Nephron progenitor cell (in vitro differentiated cells): ENCODE data around the gene TP53TG5.
A peak's percentile ranks its signal among the peaks of the same experiment; 100 is the strongest.

ENCODE experiments used
- DNase-seq: peaks from one replicate; pipeline ENCODE4 v3.0.0; 2021
- H3K27ac Mint-ChIP-seq: 2 replicates; pipeline ENCODE4 v1.8.0; 2021; ENCODE audit warnings: mild to moderate bottlenecking, moderate library complexity, mixed read lengths
- H3K27me3 Mint-ChIP-seq: 2 replicates; pipeline ENCODE4 v1.8.0; 2021; ENCODE audit warnings: mild to moderate bottlenecking, low read depth, mixed read lengths; ENCODE audit not compliant: poor library complexity
- H3K36me3 Mint-ChIP-seq: 2 replicates; pipeline ENCODE4 v1.8.0; 2021; ENCODE audit warnings: low read depth, mixed read lengths
- H3K4me1 Mint-ChIP-seq: 2 replicates; pipeline ENCODE4 v1.8.0; 2021; ENCODE audit warnings: mixed read lengths
- H3K4me3 Mint-ChIP-seq: 2 replicates; pipeline ENCODE4 v1.8.0; 2021; ENCODE audit warnings: mild to moderate bottlenecking, moderate library complexity, mixed read lengths
- H3K9me3 Mint-ChIP-seq: 2 replicates; pipeline ENCODE4 v1.8.0; 2021; ENCODE audit warnings: mild to moderate bottlenecking, moderate library complexity, mixed read lengths
- TF ChIP-seq, protein P1 (sequence below): fragments of 200-600 bp; sonication (generic); IDR thresholded peaks from 2 replicates; pipeline ENCODE4 v1.5.0; 2021; ENCODE audit warnings: antibody characterized with exemption

TP53TG5 gene

DNA sequence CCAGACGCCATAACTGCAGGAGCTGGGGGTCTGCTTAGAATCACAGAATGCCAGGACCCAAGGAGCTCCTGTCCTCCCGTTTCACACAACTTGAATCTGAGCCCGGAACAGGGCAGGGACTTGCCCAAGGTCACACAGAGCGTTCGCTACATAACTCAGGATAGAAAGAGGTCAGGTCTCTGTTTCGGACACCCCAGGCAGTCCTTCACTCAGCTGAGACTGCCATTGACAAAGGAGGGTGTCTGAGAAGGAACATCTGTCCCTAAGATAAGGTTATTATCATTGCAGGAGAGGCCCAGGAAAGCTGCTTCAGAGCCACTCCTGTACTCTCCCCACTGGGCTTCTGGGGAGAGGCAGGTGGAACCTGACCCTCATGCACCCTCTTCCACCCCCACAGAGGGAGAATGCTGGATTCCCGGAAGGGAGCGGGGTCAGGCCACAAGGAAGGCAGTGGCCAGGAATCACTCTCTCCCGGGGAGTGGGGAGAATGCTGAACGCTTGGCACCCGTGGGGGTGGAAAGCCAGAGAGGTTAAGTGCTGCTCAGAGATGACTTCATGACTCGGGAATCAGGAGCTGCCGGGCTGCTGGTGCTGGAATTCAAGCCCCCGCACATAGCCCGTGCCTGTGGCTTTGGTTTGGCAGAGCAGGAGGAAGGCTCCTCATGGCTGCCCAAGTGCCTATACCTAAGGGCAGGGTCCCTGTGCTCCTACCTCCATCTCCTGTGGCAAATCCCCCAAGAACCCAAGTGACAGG is 40.6 kb downstream of the TP53TG5 start:
- no peaks in the 10 kb centered on the region for H3K9me3 Mint-ChIP-seq
- TF ChIP-seq, protein P1, sequence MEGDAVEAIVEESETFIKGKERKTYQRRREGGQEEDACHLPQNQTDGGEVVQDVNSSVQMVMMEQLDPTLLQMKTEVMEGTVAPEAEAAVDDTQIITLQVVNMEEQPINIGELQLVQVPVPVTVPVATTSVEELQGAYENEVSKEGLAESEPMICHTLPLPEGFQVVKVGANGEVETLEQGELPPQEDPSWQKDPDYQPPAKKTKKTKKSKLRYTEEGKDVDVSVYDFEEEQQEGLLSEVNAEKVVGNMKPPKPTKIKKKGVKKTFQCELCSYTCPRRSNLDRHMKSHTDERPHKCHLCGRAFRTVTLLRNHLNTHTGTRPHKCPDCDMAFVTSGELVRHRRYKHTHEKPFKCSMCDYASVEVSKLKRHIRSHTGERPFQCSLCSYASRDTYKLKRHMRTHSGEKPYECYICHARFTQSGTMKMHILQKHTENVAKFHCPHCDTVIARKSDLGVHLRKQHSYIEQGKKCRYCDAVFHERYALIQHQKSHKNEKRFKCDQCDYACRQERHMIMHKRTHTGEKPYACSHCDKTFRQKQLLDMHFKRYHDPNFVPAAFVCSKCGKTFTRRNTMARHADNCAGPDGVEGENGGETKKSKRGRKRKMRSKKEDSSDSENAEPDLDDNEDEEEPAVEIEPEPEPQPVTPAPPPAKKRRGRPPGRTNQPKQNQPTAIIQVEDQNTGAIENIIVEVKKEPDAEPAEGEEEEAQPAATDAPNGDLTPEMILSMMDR = no peak
- peak overlapping the region; percentile 30 for H3K27ac Mint-ChIP-seq
- DNase-seq = no peak
- H3K4me1 Mint-ChIP-seq = peaks cover 72% of the 10 kb centered on the region
- H3K4me3 Mint-ChIP-seq = no peak overlapping the region
- peaks cover 3% of the 10 kb centered on the region for H3K27me3 Mint-ChIP-seq
- peaks cover 8% of the 10 kb centered on the region for H3K36me3 Mint-ChIP-seq

DNA sequence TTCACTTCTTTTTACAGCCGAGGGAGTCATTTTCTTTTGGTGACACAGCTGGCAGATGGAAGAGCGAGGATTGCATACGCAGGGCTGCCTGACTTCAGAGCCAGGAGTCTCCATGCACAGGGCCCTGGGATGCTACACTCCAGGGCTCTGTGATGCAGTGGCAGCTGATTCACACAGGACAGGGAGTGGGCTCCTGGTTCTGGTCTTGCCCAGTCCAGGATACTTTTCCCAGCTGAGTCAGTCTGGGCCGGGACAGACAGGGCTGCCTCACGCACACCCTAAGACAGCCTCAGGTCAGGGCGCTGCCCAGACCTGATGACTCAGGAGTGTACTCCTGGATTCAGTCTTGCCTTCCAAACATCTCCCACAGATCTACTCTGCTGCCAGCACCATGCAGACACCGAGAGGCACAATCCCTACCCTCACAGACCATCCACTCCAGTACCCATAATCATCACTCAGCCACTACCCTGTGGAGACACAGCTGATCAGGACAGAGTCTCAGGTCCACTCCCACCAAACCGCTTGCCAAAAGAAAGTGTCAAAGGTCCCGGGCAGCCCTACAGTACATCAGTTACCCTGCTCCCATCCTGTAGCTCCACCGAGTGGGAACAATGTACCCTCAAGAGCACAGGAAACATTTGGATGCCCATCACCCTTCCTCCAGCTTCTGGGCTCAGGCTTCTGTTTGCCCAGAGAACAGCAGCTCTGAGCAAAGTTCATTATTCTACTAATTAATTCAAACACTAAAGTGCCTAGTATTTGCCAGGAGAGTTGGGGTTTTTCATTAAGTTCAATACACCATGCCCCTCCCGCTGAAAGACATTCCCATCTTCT is 41.4 kb downstream of the TP53TG5 start:
- H3K27me3 Mint-ChIP-seq = peaks cover 3% of the 10 kb centered on the region
- H3K4me1 Mint-ChIP-seq = peaks cover 64% of the 10 kb centered on the region
- H3K27ac Mint-ChIP-seq = peak overlapping the region; percentile 74
- DNase-seq = no peak
- TF ChIP-seq, protein P1 = no peak
- H3K36me3 Mint-ChIP-seq = peaks cover 8% of the 10 kb centered on the region
- no peaks in the 10 kb centered on the region for H3K9me3 Mint-ChIP-seq
- H3K4me3 Mint-ChIP-seq = peak overlapping the region; percentile 12

DNA sequence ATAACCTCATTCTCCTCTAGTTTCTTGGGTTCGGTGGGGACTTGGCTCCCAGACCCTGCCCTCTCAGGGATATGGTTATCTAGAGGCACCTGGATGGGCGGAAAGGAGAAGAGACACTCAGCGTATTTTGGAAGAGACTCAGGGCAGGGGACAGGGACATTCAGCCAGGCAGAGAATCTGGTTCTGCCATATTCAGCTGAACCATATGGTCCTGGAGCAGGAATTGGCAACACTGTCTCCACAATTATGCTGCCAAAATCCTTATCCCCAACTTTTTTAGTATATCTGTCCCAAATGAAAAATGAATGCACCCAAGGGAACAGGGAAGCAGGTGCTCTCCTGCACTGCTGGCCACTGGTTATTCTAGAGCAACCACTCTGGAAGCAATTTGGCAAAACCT is 47.6 kb downstream of the TP53TG5 start:
- Mint-ChIP-seq H3K4me3 (no peak overlapping the region), H3K36me3 (peaks cover 30% of the 10 kb centered on the region), H3K4me1 (peaks cover 12% of the 10 kb centered on the region), H3K27ac (no peak overlapping the region), H3K27me3 (no peaks in the 10 kb centered on the region), H3K9me3 (no peaks in the 10 kb centered on the region)
- TF ChIP-seq, protein P1 = no peak
- no peak for DNase-seq

DNA sequence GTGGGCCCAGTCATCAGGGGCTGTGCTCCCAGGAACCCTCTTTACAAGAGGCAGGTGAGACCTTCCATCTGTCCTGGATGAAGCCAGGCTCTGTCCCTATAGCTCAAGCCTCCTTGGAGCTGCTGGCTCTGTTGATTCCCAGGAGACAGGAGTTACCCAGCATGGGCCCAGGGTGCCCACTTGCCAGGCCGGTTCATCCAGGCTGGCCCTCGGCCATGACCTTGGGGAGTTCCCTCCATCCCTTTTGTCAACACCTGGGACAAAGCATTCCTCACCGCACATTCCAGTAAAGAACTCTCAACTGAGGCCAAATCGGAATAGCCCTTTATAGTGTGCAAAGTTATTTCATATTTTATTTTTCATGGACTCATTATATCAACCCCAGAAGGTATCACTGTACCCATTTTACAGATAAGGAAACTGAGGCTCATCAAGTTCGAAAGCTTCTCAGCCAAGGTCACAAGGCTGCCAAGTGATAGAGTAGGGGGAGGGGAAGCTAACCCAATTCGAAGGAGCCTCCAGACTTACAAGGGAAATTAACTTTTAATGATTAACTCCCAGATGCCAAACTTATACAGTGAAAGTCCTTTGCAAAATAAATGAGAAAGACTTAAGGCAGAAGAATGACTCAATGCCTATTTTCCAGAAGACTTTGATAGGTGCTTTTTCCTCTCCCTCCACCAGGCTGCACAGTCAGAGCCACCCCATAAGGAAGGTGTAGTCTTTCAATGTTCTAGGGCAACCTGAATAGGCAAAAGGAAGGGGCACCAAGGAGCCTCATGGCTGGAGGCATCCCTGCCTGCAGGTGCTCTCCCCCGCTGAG is 48.4 kb downstream of the TP53TG5 start:
- no peak overlapping the region for H3K4me3 Mint-ChIP-seq
- DNase-seq = no peak
- TF ChIP-seq, protein P1 = no peak
- H3K36me3 Mint-ChIP-seq = peaks cover 30% of the 10 kb centered on the region
- H3K27me3 Mint-ChIP-seq = no peaks in the 10 kb centered on the region
- no peaks in the 10 kb centered on the region for H3K9me3 Mint-ChIP-seq
- peaks cover 17% of the 10 kb centered on the region for H3K4me1 Mint-ChIP-seq
- H3K27ac Mint-ChIP-seq = no peak overlapping the region

DNA sequence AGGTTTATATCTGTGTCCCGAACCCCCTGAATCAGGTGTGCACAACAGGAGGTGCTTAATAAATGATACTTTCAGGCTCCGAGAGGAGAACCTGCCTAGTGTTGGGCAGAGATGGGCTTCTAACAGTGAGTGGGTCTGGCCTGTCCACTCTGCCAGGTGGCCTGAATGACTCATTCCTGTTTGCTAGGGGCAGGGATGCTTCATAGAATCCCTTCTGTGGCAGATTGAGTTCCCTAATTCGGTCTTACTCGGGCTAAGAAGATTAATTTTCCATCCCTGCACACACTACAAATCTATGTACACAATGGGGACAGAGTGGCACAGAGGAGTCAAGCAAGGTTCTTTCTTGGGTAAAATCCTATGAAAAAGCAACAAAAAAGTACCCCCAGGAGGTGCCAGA is 49.7 kb downstream of the TP53TG5 start:
- H3K4me1 Mint-ChIP-seq = peaks cover 17% of the 10 kb centered on the region
- TF ChIP-seq, protein P1 = no peak
- H3K27ac Mint-ChIP-seq = no peak overlapping the region
- H3K27me3 Mint-ChIP-seq = peaks cover 2% of the 10 kb centered on the region
- H3K4me3 Mint-ChIP-seq = no peak overlapping the region
- DNase-seq = no peak
- H3K9me3 Mint-ChIP-seq = no peaks in the 10 kb centered on the region
- peaks cover 30% of the 10 kb centered on the region for H3K36me3 Mint-ChIP-seq
